LHCN-M2 (cell line): ENCODE measurements around the gene DRD4. TPM values are rescaled to one million over a fixed set of nuclear protein-coding genes. Genes with fewer than 3 reads are reported as not detected.

Experiments used
- DNase-seq: peaks from one replicate; pipeline ENCODE4 v3.0.0-alpha.2; 2012; ENCODE audit warnings: low read depth
- total RNA-seq: library from RNA; depleted of rRNA; stranded (reverse); fragments of >200 nt; gene quantifications from 2 replicates; pipeline ENCODE4 v1.2.3, GENCODE V29; 2014

Gene DRD4
- total RNA-seq, 1 experiment from 2014 or later: not detected

GRCh38 chr11:621838-622237 lies 15.2 kb upstream of the DRD4 start:
- DNase-seq: no peak

- DNase-seq: no peak
These were observed 13.7 kb upstream of the DRD4 start for GRCh38 chr11:623349-623869.

GRCh38 chr11:623999-624704 lies 12.9 kb upstream of the DRD4 start:
- peak; percentile 19 for DNase-seq

GRCh38 chr11:624705-625635 lies 12.1 kb upstream of the DRD4 start, which contains the start of gene CDHR5:
TSS of gene CDHR5 (minus strand) at chr11:624955. CDS start at chr11:624902, 53 bp downstream.
- no peak for DNase-seq

- DNase-seq: no peak
These were observed 11.3 kb upstream of the DRD4 start for GRCh38 chr11:625636-626268.

GRCh38 chr11:626475-627307 lies 10.4 kb upstream of the DRD4 start, which contains the start of gene SCT:
TSS of gene SCT (minus strand) at chr11:627181. CDS start at chr11:627143, 38 bp downstream.
- DNase-seq: no peak

- no peak for DNase-seq
These were observed 9.8 kb upstream of the DRD4 start for GRCh38 chr11:627308-627576.

GRCh38 chr11:628056-628455 lies 9.0 kb upstream of the DRD4 start:
- DNase-seq: no peak

- no peak for DNase-seq
These were observed 7.9 kb upstream of the DRD4 start for GRCh38 chr11:629237-629583.

GRCh38 chr11:630871-631270 lies 6.2 kb upstream of the DRD4 start:
- no peak for DNase-seq

GRCh38 chr11:635945-636510 lies 1.0 kb upstream of the DRD4 start:
- DNase-seq: no peak

GRCh38 chr11:637333-637592 lies 194 bp downstream of the DRD4 start:
- no peak for DNase-seq

- DNase-seq: no peak
These were observed 788 bp downstream of the DRD4 start for GRCh38 chr11:637593-638521.

- DNase-seq: no peak
These were observed 1.7 kb downstream of the DRD4 start for GRCh38 chr11:638631-639331.

- DNase-seq: no peak
These were observed 2.4 kb downstream of the DRD4 start for GRCh38 chr11:639332-639955.

GRCh38 chr11:640021-640706 lies 3.1 kb downstream of the DRD4 start:
- DNase-seq: no peak

- DNase-seq: no peak
These were observed 4.8 kb downstream of the DRD4 start for GRCh38 chr11:641806-642370.

GRCh38 chr11:643366-643765 lies 6.3 kb downstream of the DRD4 start:
- DNase-seq: no peak
